Activated CD4-positive, CD25-positive, alpha-beta regulatory T cell treated with anti-CD3 and anti-CD28 coated beads, Interleukin-2, amount 50 U/mL, for 24 hours (primary cell): Measurements from ENCODE around the gene GSTA3.
"Not testable (repeated sequence)": the region's sequence is repeated elsewhere in the genome, so short reads cannot be mapped to it uniquely, and the experiment has no call there.

Experiments
- ATAC-seq, 2 donors: fragments of 150-1000 bp; cut with Tn5 transposase; one replicate each; pipeline ENCODE4 v1.10.0; 2021; ENCODE audit warnings: mild to moderate bottlenecking in 1 of 2, moderate library complexity in 1 of 2

The GSTA3 gene

DNA sequence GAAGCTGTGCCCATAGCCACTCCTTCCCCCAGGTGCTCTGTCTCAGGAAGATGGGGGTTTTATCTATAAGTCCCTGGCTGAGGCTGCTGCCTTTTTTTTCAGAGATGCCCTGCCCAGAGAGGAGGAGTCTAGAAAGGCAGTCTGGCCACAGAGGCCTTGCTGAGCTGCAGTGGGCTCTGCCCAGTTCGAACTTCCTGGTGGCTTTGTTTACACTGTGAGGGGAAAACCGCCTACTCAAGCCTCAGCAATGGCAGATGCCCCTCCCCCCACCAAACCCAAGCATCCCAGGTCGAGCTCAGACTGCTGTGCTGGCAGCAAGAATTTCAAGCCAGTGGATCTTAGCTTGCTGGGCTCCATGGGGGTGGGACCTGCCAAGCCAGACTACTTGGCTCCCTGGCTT lies 53.4 kb downstream of the GSTA3 start:
- not testable (repeated sequence) for ATAC-seq

DNA sequence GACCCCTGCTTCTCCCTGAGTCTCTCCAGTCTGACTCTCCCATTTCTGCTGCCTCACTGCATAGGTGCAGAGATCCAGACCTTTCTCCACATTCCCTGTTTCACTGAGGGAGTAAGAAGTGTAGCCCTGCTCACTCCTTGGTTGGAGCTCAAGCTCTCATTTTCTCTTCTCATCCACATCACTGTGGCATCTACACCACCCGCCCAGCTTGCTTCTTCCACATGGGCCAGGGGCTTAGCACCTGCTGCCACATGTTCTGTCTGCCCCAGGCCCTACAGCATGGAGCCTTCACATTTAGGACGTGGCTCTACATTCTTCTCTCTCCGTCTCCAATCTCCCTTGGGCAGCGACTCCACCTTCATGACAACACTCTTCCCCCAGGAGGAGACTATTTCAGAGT lies 60.4 kb downstream of the GSTA3 start:
- ATAC-seq = no peak
